Right ventricle myocardium superior (tissue), 1 donor: ENCODE data around the gene TXNDC8. TPM values are rescaled to one million over a fixed set of nuclear protein-coding genes. Genes with fewer than 3 reads are reported as not detected.
"Not testable (repeated sequence)": the region's sequence is repeated elsewhere in the genome, so short reads cannot be mapped to it uniquely, and the experiment has no call there.

Experiments
- ATAC-seq: fragments of 200-7000 bp; cut with Tn5 transposase; one replicate; pipeline ENCODE4 v1.9.1; 2020; ENCODE audit warnings: mild to moderate bottlenecking; ENCODE audit not compliant: poor library complexity
- DNase-seq: peaks from one replicate; pipeline ENCODE4 v3.0.0-alpha.2; 2020
- intact Hi-C: fragments of 100-400 bp; cut with DNase I; formaldehyde crosslinking; loops from one replicate; pipeline ENCODE4 v1.11.2; 2022
- long read RNA-seq: library from polyadenylated mRNA; unstranded; transcript quantifications from one replicate; pipeline ENCODE4 v2.0.0, GENCODE V29; 2021
- total RNA-seq: library from RNA; stranded (reverse); fragmentation: NEBNext Ultra II Directional; extraction: Animal tissue kit (Norgen Biotek cat#: 25700); gene quantifications from one replicate; pipeline ENCODE4 v1.2.1, GENCODE V29; 2021
- donor health status: DM: no; HTN: yes; CAD: no; lungs with severe emphysema.

The TXNDC8 gene
- not detected for total RNA-seq
- long read RNA-seq: 0 reads

DNA sequence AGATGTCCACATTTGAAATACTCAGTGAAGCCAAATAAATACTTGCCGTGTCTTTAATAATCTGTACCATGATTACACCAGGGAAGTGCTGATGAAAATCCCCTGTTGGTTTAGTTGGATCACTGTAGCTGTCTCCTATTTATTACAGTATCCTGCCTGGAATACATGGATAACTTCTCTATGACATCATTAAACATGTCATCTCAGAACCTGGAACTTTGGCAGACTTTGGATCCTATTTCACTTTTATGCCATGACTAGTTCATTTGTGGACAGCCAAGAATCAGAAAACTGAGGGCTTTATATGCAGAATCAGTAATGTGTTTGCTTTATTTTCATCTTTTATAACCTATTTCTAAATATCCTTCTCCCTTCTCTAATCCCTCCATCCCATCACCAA is at the start of gene TXNDC8:
TSS of gene TXNDC8 (minus strand) at position 137 of the 400 bp plus-strand sequence.
- intact Hi-C loops: no loop called here
- ATAC-seq (no peak), DNase-seq (no peak)

DNA sequence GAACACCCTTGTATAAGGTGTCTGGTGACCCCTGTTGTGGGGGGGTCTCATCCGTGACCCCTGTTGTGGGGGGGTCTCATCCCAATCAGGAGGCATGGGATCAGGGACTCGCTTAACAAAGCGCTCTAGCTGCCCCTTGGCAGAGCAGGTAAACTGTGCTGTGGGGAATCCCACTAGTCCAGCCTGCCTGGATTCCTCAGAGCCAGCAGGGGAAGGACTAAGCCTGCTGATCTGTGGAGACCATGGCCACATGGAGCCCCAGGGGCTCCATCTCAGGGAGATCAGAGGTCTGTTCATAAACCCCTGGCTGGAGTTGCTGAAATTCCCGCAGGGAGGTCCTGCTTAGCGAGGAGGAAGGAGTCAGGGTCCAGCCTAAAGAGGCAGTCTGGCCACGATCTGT is 45.8 kb upstream of the TXNDC8 start:
- intact Hi-C loops: no loop called here

DNA sequence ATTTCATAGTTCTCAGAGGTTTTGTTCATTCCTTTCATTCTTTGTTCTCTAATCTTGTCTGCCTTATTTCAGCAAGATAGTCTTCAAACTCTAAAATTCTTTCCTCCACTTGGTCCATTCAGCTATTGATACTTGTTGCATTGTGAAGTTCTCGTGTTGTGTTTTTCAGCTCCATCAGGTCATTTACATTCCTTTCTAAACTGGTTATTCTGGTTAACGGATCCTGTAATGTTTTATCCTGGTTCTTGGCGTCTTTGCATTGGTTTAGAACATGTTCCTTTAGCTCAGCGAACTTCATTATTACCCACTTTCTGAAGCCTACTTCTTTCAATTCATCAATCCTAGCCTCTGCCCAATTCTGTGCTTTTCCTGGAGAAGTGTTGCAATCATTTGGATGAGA is 45.1 kb upstream of the TXNDC8 start:
- DNase-seq: no peak
- no peak for ATAC-seq
- intact Hi-C loops: no loop called here

More for the DNA sequence above, 45.8 kb upstream of the TXNDC8 start:
- DNase-seq: no peak
- ATAC-seq: no peak

DNA sequence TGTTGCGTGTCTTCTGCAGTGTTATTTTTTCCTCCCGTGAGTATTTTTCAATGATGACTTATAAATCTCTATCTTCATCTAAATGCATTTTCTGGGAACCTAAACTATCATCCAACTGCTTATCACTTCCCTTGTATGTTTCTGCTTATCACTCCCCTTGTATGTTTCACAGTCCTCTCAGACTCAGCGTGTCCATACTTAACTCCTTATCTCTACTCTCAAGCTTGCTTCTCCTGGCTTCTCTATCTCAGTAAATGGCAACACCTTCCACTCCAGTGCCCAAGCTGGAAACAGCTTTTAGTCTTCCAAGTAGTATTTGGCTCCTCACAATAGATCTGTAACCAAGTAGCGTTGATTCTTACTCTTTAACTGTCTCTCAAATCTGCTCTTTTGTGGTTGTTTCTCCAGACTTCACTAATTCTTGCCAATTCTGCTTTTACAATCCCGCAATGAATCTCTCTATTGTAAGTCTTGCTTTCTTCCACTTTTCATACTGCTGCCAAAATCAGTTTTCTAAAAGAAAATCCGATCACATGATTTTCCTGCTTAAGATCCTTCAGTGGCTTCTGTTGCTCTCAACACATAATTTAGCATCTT is 33.8 kb upstream of the TXNDC8 start:
- DNase-seq (no peak), ATAC-seq (no peak)
- intact Hi-C loops: no loop called here

DNA sequence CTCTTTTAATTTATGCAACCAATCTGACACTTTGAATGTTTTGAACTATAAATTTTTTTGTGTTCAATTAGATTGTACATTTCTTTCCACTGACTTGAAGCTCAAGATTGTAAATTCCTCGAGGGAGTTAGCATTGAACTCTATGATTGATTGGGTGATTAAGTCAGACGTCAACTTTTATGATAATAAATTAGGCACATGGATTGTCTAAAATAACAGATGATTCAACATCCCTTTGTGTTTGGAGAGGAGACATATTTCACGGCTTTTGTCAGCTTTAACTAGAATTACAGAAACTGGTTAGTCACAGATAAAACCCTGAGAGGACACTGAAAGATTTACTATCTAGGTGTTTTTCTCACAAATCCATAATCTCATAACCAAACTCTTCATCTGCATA is 32.7 kb upstream of the TXNDC8 start:
- ATAC-seq: no peak
- intact Hi-C loops: no loop called here
- no peak for DNase-seq

DNA sequence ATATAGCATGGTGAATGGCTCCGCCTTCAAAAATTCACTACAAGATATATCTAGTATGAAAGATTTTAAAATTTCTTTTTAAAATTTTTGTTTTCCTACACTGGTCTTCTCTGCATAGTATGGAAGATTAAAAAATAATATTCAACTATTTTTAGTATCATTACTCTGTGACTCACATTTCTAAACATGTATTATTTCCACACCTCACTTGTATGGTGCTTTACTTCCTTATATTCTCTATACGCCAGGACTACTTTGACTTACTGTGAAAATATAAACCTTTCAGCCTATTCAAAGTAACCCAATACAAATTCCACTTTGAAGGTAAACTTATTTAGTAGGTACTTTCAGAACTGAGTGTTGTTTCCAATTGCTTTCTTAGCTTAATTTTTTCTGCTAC is 26.8 kb upstream of the TXNDC8 start:
- intact Hi-C loops: no loop called here
- DNase-seq (no peak), ATAC-seq (no peak)

DNA sequence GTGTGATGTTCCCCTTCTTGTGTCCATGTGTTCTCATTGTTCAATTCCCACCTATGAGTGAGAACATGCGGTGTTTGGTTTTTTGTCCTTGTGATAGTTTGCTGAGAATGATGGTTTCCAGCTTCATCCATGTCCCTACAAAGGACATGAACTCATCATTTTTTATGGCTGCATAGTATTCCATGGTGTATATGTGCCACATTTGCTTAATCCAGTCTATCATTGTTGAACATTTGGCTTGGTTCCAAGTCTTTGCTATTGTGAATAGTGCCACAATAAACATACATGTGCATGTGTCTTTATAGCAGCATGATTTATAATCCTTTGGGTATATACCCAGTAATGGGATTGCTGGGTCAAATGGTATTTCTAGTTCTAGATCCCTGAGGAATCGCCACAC is 21.3 kb upstream of the TXNDC8 start:
- intact Hi-C loops, ATAC-seq, DNase-seq: not testable (repeated sequence)

DNA sequence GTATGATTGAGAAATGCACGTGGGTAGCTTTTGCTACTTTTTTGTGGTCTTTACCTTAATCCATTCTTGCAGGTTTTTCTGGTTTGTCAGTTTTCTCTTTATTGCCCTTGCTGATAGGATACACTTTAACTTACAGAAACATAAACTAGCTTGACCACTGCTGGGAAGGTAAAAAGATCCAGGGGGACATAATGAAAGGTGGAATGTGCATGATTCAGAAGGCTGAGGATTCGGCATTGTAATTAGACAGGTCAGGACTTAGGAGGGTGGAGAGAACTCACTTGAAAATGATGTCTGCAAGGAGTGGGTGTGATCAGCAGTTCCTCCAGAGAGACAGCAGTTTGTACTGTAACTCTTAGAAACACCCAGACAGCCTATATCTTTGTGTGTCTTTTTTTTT is 19.8 kb upstream of the TXNDC8 start:
- ATAC-seq: no peak
- DNase-seq: no peak
- intact Hi-C loops: no loop called here

DNA sequence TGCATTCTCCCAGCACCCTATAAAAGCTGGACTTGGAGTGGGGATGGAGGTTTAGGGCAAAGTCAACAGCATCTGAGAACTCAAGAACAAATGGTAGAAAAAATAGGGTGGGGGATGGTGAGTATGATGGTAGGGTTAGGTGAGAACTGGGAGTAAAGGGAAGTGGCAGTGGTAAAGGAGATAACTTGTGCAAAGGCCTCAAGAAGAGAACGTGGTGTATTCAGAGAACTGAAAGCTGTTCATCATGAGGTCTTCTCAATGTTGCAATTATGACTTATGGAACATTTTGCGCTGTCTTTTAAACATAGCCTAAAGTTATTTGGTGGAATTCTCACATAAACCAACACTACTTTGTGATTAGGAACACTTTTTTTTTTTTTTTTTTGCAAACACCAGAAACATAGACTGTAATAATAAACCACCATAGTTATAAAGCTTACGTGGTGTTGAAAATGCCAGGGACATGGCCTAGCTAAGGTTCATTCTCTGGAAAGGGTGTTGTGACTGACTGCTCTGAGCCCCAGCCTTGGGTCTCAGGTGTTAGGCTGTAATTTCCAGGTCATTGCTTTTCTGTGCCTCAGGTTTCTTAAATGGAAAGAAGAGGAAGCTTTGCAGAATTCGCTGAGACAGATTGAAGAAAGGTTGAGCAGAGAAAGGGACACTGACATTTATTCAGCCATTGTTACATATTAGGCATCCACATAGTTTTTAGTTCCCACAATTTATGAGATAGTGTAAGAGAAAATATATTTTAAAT is 19.2 kb upstream of the TXNDC8 start:
- no peak for ATAC-seq
- intact Hi-C loops: no loop called here
- no peak for DNase-seq

DNA sequence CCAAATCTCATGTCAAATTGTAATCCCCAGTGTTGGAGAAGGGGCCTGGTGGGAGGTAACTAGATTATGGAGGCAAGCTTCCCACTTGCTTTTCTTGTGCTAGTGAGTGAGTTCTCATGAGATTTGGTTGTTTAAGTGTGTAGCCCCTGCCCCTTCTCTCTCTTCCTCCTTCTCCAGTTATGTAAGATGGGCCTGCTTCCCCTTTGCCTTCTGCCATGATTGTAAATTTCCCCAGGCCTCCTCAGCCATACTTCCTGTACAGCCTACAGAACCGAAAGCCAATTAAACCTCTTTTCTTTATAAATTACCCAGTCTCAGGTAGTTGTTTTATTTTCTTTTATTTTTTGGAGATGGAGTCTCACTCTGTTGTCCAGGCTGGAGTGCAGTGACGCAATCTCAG is 18.2 kb upstream of the TXNDC8 start:
- intact Hi-C loops: no loop called here
- ATAC-seq (no peak), DNase-seq (no peak)

DNA sequence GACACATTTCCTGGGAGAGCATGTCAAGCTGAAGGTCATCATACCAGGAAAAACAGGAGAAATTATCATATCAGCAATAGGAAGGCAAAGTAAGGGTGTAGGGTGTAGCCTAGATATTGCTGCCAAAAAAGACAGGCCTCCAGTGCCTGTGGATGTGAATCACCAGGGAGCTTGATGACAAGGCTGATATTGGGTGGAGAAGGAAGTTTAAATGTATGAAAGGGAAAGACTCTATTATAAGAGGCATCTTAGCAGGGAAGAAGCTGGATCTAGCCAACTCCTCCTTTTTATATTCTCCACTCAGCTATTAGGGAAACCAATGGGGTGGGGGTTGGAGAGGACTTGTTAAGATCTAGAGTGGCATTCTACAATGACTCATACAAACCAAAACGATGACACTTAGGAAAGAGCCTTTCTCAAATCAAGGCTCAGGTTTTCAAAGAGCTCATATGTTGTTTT is 13.4 kb upstream of the TXNDC8 start:
- no peak for DNase-seq
- intact Hi-C loops: no loop called here
- no peak for ATAC-seq

DNA sequence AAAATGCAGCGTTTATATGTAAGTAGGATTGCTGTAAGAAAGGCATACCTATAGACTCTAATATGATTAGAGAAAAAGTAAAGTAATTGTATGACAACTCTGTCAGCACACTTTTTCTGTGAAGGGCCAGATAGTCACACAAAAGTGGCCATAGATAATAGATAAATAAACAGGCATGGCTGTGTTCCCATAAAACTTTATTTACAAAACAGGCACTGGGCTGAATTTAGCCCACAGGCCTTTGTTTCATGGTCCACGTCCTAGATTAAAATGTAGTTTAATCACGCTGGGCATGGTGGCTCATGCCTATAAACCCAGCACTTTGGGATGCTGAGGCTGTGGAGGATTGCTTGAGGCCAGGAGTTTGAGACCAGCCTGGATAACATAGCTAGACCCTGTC is 8.7 kb upstream of the TXNDC8 start:
- ATAC-seq (no peak), DNase-seq (no peak)
- intact Hi-C loops: no loop called here

DNA sequence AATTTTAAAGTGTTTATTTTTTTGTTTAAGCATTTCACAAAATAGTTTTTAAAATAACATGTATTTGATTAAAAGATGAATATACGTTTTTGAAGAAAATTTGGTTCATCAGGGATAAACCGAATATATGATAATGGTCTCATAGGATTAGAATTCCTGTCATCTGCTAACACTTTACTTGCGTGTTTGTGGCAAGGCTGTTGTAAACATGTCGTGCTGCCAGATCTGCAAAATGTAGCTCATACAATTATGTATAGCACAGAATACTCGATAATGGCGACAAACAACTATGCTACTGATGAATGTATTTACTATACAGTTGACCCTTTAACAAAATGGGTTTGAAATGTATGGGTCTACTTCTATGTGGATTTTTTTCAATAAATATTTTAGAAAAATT is 7.2 kb upstream of the TXNDC8 start:
- ATAC-seq: no peak
- intact Hi-C loops: no loop called here

DNA sequence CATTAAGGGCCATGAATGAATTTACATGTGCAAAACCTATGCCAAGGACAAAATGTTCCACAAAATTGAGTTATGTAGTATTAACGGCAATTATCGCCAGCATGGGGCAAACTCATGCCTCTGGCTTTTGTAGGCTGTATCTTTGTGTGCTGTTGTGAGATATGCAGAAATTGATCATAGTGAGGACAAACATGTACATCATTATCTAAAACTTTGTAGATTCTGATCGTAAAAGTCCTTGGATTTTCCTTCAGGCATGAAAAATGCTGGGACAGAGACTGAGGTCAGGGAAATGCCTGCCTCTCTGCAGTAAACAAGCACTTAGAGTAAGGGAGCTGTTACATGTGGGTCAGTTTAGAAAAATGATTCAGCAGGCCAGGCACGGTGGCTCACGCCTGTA is 5.9 kb upstream of the TXNDC8 start:
- ATAC-seq: no peak
- intact Hi-C loops: no loop called here
- no peak for DNase-seq

More for the DNA sequence above, 7.2 kb upstream of the TXNDC8 start:
- no peak for DNase-seq

DNA sequence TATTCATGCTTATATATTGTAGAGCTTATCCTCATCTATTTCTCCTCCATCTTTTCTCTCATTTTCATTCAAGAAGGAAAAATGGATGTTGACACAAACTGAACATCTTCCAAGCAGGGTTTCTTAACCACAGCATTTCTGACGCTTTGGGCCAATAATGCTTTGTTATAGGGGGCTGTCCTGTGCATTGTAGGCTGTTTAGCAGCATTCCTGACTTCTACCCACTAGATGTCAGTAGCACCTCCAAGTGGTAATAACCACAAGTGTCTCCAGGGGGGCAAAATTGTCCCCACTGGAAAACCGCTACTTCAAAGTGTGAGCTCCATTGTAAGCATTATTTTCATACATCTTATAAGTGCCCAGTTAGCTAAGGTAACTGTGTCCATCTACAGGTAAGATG is 2.6 kb upstream of the TXNDC8 start:
- ATAC-seq (no peak), DNase-seq (no peak)
- intact Hi-C loops: no loop called here

DNA sequence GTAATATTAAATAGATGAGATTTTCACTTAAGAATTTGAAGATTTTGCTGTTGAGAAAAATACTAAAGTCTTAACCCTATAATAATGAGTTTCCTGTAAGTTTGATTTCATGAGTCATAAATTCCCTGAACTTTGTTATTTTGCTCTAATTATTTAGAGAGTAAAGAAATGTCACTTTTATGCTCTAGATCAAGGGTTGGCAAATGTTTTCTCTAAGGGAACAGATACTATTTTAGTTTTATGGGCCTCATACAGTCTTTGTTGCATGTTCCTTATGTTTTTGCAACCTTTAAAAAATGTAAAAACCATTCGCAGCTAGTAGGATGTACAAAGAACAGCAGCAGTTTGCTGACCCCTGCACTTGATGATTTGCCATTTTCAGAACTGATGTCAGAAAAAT is 480 bp upstream of the TXNDC8 start:
- no peak for ATAC-seq
- intact Hi-C loops: no loop called here

DNA sequence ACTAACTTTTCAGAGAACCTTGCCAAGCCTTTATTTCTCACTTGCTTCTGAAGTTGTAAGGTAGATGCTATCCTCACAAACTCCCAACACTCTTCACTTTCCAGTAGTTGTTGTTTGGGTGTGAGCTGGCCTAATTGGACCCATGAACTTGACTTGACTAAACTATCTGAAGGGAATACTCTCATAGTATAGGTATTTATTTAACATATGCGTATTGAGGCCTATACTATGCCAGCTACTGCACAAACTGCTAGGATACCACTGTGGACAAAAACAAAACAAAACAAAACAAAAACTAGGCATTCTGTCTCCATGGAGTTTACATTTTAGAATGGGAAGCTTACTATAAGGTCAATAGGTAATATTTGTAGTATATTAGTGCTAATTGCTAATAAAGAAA is 1.3 kb downstream of the TXNDC8 start:
- DNase-seq: no peak
- ATAC-seq: no peak
- intact Hi-C loops: no loop called here

More for the DNA sequence above, 480 bp upstream of the TXNDC8 start:
- no peak for DNase-seq

DNA sequence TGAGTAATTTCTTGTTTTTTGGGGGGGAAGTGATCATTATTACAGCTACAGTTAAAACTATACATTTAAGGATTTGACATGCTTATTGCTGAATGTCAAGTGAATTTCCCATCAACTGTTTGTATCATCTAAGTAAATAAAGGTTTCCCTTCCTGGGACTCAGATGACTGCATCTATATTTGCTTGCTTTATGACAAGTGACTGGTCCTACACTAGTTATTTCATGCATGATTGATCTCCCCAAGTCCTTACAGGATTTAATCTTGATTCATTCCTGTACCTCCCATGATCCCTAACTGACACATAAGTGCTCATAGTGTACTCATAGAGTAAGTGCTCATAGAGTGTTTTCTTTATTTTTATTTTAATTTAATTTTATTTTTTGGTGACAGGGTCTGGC is 2.8 kb downstream of the TXNDC8 start:
- intact Hi-C loops: no loop called here
- no peak for DNase-seq
- no peak for ATAC-seq

DNA sequence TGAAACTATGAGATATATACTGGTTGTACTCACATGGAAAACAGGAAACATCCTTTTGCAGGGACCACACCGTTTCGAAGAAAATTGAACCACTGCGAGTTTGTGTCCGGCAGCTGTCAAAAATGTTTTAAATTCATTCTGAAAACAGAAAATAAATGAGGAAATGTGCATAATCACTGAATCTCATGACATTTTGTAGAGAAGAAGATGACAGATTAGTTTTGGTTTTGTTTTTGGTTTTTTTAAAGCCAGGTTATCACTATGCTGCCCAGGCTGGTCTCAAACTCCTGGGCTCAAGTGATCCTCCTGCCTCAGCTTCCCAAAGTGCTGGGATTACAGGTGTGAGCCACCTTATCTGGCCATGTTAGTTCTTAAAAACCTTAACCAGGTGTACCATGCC is 3.5 kb downstream of the TXNDC8 start:
- intact Hi-C loops: no loop called here
- DNase-seq: no peak
- ATAC-seq: no peak

DNA sequence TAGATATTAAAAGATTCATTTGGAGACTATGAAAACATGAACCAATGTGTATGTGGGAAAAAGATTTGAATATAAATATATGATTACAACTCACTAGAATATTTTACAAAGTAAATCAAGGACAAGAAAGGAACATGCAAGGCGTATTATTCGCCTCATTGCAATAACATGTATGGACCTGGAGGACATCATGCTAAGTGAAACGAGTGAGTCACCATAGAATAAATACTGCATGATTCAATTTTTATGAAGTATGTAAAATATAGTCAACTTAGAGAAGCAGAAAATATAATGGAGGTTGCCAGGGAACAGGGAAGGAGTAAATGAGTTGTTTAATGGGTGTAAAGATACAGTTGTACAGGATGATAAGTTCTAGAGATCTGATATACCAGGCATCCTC is 4.9 kb downstream of the TXNDC8 start:
- ATAC-seq: no peak
- DNase-seq: no peak
- intact Hi-C loops: no loop called here
